HFFc6 (cell line): ENCODE measurements around the gene TMEM260. TPM values are rescaled to one million over a fixed set of nuclear protein-coding genes. Genes with fewer than 3 reads are reported as not detected.

Source experiments
- DNase-seq: peaks from one replicate; pipeline ENCODE4 v3.0.0-alpha.2; 2018
- H3K27ac Mint-ChIP-seq: 2 replicates; pipeline ENCODE4 v1.8.0; 2020; ENCODE audit warnings: mild to moderate bottlenecking, mixed read lengths
- H3K27me3 Mint-ChIP-seq: 2 replicates; pipeline ENCODE4 v1.8.0; 2021; ENCODE audit warnings: mild to moderate bottlenecking, moderate library complexity, mixed read lengths; ENCODE audit not compliant: insufficient read depth
- H3K36me3 Mint-ChIP-seq: 2 replicates; pipeline ENCODE4 v1.8.0; 2021; ENCODE audit warnings: low read depth, mixed read lengths
- H3K4me1 Mint-ChIP-seq: 2 replicates; pipeline ENCODE4 v1.8.0; 2020; ENCODE audit warnings: low read depth, mixed read lengths
- H3K4me3 Mint-ChIP-seq: 2 replicates; pipeline ENCODE4 v1.8.0; 2020; ENCODE audit warnings: mild to moderate bottlenecking, moderate library complexity, mixed read lengths
- H3K9me3 Mint-ChIP-seq: 2 replicates; pipeline ENCODE4 v1.8.0; 2020; ENCODE audit warnings: mild to moderate bottlenecking, mixed read lengths
- total RNA-seq, 6 experiments: library from RNA; stranded (reverse); fragmentation: NEBNext Ultra II Directional; extraction: Animal tissue kit (Norgen Biotek cat#: 25700); gene quantifications; 2 replicates in 1 of 6; 3 replicates in 5 of 6; pipeline ENCODE4 v1.2.3, GENCODE V29; 2021
- TF ChIP-seq, protein P1 (sequence below): fragments of 200-600 bp; sonication (generic); IDR thresholded peaks from 2 replicates; pipeline ENCODE4 v1.5.0; 2021; ENCODE audit warnings: antibody characterized with exemption, mild to moderate bottlenecking

The TMEM260 gene
- total RNA-seq, 6 experiments from 2014 or later: 14.4 to 21.0 (median 16.3) TPM

DNA sequence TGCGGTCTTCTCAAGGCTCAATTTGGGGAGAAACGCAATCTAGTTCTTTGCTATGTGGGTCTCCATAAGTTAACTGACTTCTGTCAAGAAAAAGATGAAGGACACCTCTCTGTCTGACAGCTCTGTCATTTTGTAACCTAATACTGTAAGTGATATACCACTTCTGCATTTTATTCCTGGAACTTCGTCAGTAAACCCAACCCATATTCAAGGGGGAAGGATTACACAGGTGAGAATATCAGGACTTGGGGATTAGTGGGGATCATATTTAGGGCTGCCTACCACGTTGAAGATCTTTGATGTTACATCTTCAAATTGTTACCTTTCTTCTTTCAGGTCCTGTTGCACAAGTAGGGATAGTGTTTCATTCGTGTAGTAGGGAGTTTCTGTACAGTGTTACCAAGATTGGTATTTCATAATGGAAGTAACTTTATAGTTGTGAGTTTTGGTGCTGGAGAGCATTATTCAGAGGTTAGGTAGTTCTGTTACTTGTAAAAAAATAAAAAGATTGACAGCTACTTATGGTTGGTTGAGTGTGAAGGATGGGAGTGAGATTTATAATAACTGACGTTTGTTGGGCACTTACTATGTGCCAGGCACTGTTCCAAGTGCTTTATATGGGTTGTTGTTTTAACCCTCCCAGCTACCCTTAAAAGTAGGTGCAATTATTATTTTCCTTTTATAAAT is 1.6 kb downstream of the TMEM260 start:
- no peak overlapping the region for H3K27ac Mint-ChIP-seq
- peaks cover 15% of the 10 kb centered on the region for H3K4me1 Mint-ChIP-seq
- H3K9me3 Mint-ChIP-seq: no peaks in the 10 kb centered on the region
- TF ChIP-seq, protein P1, sequence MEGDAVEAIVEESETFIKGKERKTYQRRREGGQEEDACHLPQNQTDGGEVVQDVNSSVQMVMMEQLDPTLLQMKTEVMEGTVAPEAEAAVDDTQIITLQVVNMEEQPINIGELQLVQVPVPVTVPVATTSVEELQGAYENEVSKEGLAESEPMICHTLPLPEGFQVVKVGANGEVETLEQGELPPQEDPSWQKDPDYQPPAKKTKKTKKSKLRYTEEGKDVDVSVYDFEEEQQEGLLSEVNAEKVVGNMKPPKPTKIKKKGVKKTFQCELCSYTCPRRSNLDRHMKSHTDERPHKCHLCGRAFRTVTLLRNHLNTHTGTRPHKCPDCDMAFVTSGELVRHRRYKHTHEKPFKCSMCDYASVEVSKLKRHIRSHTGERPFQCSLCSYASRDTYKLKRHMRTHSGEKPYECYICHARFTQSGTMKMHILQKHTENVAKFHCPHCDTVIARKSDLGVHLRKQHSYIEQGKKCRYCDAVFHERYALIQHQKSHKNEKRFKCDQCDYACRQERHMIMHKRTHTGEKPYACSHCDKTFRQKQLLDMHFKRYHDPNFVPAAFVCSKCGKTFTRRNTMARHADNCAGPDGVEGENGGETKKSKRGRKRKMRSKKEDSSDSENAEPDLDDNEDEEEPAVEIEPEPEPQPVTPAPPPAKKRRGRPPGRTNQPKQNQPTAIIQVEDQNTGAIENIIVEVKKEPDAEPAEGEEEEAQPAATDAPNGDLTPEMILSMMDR: no peak
- H3K4me3 Mint-ChIP-seq: peak overlapping the region; percentile 94
- H3K36me3 Mint-ChIP-seq: no peaks in the 10 kb centered on the region
- H3K27me3 Mint-ChIP-seq: no peaks in the 10 kb centered on the region; the same call in 1 of the 2 replicates
- DNase-seq: no peak

DNA sequence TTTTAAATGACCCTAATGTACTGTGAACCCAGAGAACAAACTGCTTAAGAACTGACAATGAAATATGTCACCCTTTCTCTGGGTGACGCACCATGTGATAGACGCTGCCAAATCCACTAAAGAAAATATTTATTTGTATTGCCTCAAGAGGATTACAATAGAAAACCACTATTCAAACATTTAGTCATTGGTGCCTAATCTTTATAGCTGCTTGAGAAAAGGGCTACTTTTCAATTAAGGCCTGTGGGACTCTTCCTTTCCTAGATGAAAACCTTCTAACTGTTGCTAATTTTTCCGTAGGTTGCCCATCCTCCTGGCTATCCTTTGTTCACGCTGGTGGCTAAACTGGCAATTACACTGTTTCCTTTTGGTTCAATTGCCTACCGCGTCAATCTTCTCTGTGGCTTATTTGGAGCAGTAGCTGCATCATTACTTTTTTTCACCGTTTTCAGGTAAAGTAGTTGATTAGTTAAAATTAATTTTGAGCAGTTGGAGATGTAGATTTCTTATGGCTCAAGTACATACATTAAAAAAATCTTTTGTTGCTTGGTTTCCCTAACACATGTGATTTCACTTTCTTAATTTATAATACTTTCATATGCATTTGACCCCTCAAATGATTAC is 6.0 kb downstream of the TMEM260 start:
- Mint-ChIP-seq H3K4me3 (no peak overlapping the region), H3K4me1 (peaks cover 9% of the 10 kb centered on the region), H3K27ac (no peak overlapping the region), H3K36me3 (no peaks in the 10 kb centered on the region), H3K27me3 (no peaks in the 10 kb centered on the region), H3K9me3 (no peaks in the 10 kb centered on the region)
- TF ChIP-seq, protein P1: no peak
- DNase-seq: no peak

DNA sequence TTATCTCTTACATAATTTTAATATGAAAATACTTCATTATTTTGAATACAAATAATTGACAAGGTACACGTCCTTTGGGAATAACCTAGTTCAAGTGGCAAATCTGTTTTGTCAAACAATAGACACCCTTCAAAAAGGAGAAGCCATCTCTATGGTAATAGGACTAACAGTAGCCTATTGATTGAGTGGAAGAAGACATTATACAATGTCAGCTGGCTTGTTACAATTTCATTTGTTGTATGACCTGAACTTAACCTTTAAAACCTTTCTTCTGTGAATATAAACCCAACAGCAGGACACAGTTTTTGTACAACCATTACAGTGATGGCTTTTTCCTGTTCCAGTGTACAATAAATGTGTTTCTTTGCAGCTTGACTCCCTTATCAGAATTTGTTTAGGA is 8.1 kb downstream of the TMEM260 start:
- no peak for DNase-seq
- H3K4me1 Mint-ChIP-seq: no peaks in the 10 kb centered on the region
- H3K36me3 Mint-ChIP-seq: no peaks in the 10 kb centered on the region
- H3K27ac Mint-ChIP-seq: no peak overlapping the region
- no peaks in the 10 kb centered on the region for H3K27me3 Mint-ChIP-seq
- no peaks in the 10 kb centered on the region for H3K9me3 Mint-ChIP-seq
- TF ChIP-seq, protein P1: no peak
- no peak overlapping the region for H3K4me3 Mint-ChIP-seq

DNA sequence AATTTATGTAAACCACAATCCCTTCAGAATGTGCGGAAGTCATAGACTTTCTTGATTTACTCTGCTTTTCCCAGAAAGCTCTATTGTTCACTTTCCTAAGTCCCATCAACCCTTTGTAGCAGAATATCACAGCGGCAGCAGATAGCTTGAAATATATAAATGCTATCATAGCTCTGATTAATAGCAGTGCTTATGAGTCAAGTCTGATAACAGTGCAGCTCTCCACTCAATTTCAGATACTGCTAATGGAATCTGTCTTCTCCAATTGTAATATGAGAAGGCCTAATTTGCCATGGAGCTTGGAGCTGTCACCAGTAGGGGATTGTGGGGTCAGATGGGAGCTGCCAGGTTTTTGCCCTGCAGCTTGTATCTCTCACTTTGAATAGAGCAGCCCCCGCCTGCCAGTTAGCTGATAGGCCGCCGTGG is 10.9 kb downstream of the TMEM260 start:
- H3K27me3 Mint-ChIP-seq: no peaks in the 10 kb centered on the region
- H3K4me1 Mint-ChIP-seq: no peaks in the 10 kb centered on the region
- DNase-seq: no peak

DNA sequence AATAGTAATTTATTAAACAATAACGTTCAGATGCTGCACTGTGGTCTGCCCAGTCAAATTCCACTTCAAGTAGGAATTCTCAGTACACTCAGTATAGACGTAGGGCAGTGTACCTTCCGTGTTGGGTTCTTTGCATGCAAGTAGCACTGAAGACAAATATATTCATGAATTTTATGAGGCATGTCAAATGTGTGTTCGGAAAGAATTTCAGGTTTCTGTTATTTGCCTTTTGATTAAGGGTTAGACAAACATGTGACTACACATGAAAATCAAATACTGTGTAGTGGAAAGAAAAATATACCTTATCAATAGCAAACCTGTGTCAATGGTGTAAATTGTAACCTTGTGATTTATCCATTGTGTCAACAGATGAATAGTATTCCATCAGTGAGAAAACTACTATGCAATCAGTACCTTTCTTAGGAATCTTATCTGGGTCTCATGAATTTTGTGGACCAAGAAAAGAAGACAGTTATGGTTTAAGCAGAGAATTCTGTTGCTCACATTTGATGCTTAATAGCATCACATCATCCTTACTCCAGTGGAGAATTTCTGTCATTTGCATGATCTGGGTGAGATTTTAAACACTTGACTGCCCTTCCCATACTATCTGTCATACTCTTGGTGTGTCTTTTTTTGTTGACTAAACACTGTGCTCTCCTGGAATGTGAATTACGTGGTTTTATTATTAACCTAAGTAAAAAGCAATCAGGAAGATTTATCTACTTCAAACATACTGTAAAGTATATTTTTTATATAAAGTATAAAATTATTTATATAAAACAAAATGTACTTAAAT is 13.3 kb downstream of the TMEM260 start:
- Mint-ChIP-seq H3K36me3 (peaks cover 5% of the 10 kb centered on the region), H3K27me3 (no peaks in the 10 kb centered on the region), H3K27ac (no peak overlapping the region), H3K4me3 (no peak overlapping the region), H3K9me3 (no peaks in the 10 kb centered on the region), H3K4me1 (no peaks in the 10 kb centered on the region)
- no peak for DNase-seq
- TF ChIP-seq, protein P1: no peak

More for the DNA sequence above, 10.9 kb downstream of the TMEM260 start:
- Mint-ChIP-seq H3K27ac (no peak overlapping the region), H3K4me3 (no peak overlapping the region), H3K36me3 (no peaks in the 10 kb centered on the region), H3K9me3 (no peaks in the 10 kb centered on the region)
- TF ChIP-seq, protein P1: no peak
